H1 (cell line): ENCODE results near the gene GRAMD1B. TPM values are rescaled to one million over a fixed set of nuclear protein-coding genes. Genes with fewer than 3 reads are reported as not detected.

Experiments
- CTCF ChIA-PET: fragments of 300-600 bp; sonication (Branson Sonifier 250); formaldehyde crosslinking; loops from one replicate; lab custom pipeline; 2021; ENCODE audit not compliant: partially characterized antibody; lab: Charles Lee
- POLR2A ChIA-PET: fragments of 300-600 bp; sonication (Branson Sonifier 250); formaldehyde crosslinking; loops from one replicate; lab custom pipeline; 2021; ENCODE audit warnings: inconsistent platforms; ENCODE audit not compliant: partially characterized antibody; lab: Charles Lee
- DNase-seq, 2 experiments: peaks; one replicate each; pipeline versions ENCODE4 v3.0.0 to v3.0.0-alpha.2; 2010 to 2022; ENCODE audit warnings: low spot score in 2 of 2, low read depth in 1 of 2, mixed read lengths in 1 of 2
- FAIRE-seq: peaks from 2 replicates; lab custom pipeline; 2011; peaks lifted over from hg19 to GRCh38; lab: Jason Lieb, UNC
- H2AFZ ChIP-seq: 2 replicates; pipeline ENCODE4 v1.8.1; 2012; ENCODE audit warnings: low read length, inconsistent platforms
- H2AK5ac ChIP-seq: 2 replicates; pipeline ENCODE4 v1.6.1; 2013; ENCODE audit warnings: low read depth, low read length
- H2BK120ac ChIP-seq: replicated peaks from 2 replicates; pipeline ENCODE3; 2013; ENCODE audit warnings: low read depth, low read length, inconsistent platforms
- H2BK12ac ChIP-seq: 2 replicates; pipeline ENCODE4 v1.6.1; 2013; ENCODE audit warnings: low read depth, low read length
- H2BK15ac ChIP-seq: 2 replicates; pipeline ENCODE4 v1.6.1; 2013; ENCODE audit warnings: low read length
- H2BK20ac ChIP-seq: 2 replicates; pipeline ENCODE4 v1.6.1; 2013; ENCODE audit warnings: low read length
- H2BK5ac ChIP-seq: 2 replicates; pipeline ENCODE4 v1.6.1; 2013; ENCODE audit warnings: low read depth, low read length
- H3K14ac ChIP-seq: 2 replicates; pipeline ENCODE4 v1.6.1; 2013; ENCODE audit warnings: inconsistent platforms; ENCODE audit not compliant: insufficient read length
- H3K18ac ChIP-seq: 2 replicates; pipeline ENCODE4 v1.6.1; 2013; ENCODE audit warnings: low read length; ENCODE audit errors: extremely low read depth
- H3K23ac ChIP-seq: 2 replicates; pipeline ENCODE4 v1.6.1; 2013; ENCODE audit warnings: inconsistent platforms; ENCODE audit not compliant: insufficient read length
- H3K23me2 ChIP-seq: 2 replicates; pipeline ENCODE4 v1.6.1; 2013; ENCODE audit warnings: low read depth, low read length
- H3K27ac ChIP-seq: 2 replicates; pipeline ENCODE4 v1.6.1; 2011; ENCODE audit warnings: low read depth, low read length, inconsistent platforms
- H3K27me3 ChIP-seq, 4 experiments: replicated peaks in 1 of 4; 1 replicate in 1 of 4; 2 replicates in 3 of 4; pipeline versions ENCODE4 v1.6.1 to v1.8.1; 2011 to 2013; ENCODE audit warnings: low read length in 3 of 4, mild to moderate bottlenecking in 3 of 4, inconsistent platforms in 2 of 4, mixed read lengths in 2 of 4, moderate library complexity in 1 of 4; ENCODE audit not compliant: control insufficient read depth in 3 of 4, insufficient read depth in 3 of 4; ENCODE audit errors: extremely low read depth in 1 of 4
- H3K36me3 ChIP-seq, 4 experiments: 2 replicates each; pipeline versions ENCODE4 v1.6.1 to v1.8.1; 2011 to 2013; ENCODE audit warnings: mild to moderate bottlenecking in 4 of 4, low read length in 3 of 4, moderate library complexity in 2 of 4, control low read depth in 1 of 4, inconsistent platforms in 1 of 4; ENCODE audit not compliant: insufficient read depth in 4 of 4, control insufficient read depth in 2 of 4
- H3K4ac ChIP-seq: replicated peaks from 2 replicates; pipeline ENCODE3; 2013; ENCODE audit warnings: low read length, low read depth, mixed read lengths, inconsistent platforms; ENCODE audit not compliant: insufficient read length
- H3K4me1 ChIP-seq, 4 experiments: replicated peaks in 1 of 4; 1 replicate in 1 of 4; 2 replicates in 3 of 4; pipeline versions ENCODE4 v1.6.1 to v1.8.1; 2011 to 2013; ENCODE audit warnings: low read length in 3 of 4, inconsistent platforms in 2 of 4, mixed read lengths in 1 of 4; ENCODE audit not compliant: insufficient read depth in 4 of 4, control insufficient read depth in 3 of 4
- H3K4me2 ChIP-seq, 2 experiments: 2 replicates each; pipeline versions ENCODE4 v1.6.1 to v1.8.1; 2011 to 2013; ENCODE audit warnings: low read depth in 2 of 2, low read length in 2 of 2, control low read depth in 1 of 2, inconsistent platforms in 1 of 2, mild to moderate bottlenecking in 1 of 2; ENCODE audit not compliant: insufficient read depth in 1 of 2
- H3K4me3 ChIP-seq, 4 experiments: fragments of 200-600, 300-600 bp in 1 of 4; sonication (generic), shearing (Covaris generic), sonication (Bioruptor Twin) in 1 of 4; 2 replicates each; pipeline versions ENCODE4 v1.5.1 to v1.8.1; 2011 to 2016; ENCODE audit warnings: low read length in 4 of 4, low read depth in 3 of 4, control low read depth in 2 of 4, inconsistent platforms in 2 of 4, mild to moderate bottlenecking in 2 of 4, mixed read lengths in 1 of 4, moderate library complexity in 1 of 4; ENCODE audit not compliant: insufficient read depth in 2 of 4; ENCODE audit errors: extremely low read depth in 1 of 4
- H3K56ac ChIP-seq: replicated peaks from 2 replicates; pipeline ENCODE3; 2013; ENCODE audit warnings: low read depth, mild to moderate bottlenecking, mixed read lengths, low read length, inconsistent platforms; ENCODE audit not compliant: insufficient read length
- H3K79me1 ChIP-seq: 2 replicates; pipeline ENCODE4 v1.6.1; 2013; ENCODE audit warnings: low read depth, low read length, control low read depth
- H3K79me2 ChIP-seq, 2 experiments: 2 replicates each; pipeline versions ENCODE4 v1.6.1 to v1.8.1; 2012 to 2013; ENCODE audit warnings: low read length in 2 of 2, mild to moderate bottlenecking in 2 of 2, inconsistent platforms in 1 of 2; ENCODE audit not compliant: insufficient read depth in 2 of 2, control insufficient read depth in 1 of 2
- H3K9ac ChIP-seq, 4 experiments: replicated peaks in 1 of 4; 1 replicate in 1 of 4; 2 replicates in 3 of 4; pipeline versions ENCODE4 v1.6.1 to v1.8.1; 2011 to 2013; ENCODE audit warnings: low read depth in 3 of 4, low read length in 3 of 4, control low read depth in 2 of 4, mild to moderate bottlenecking in 2 of 4, moderate library complexity in 2 of 4, inconsistent platforms in 1 of 4; ENCODE audit errors: extremely low read depth in 1 of 4
- H3K9me3 ChIP-seq, 2 experiments: 2 replicates each; pipeline versions ENCODE4 v1.6.1 to v1.8.1; 2012 to 2013; ENCODE audit warnings: mild to moderate bottlenecking in 2 of 2, moderate library complexity in 2 of 2, control low read depth in 1 of 2, inconsistent platforms in 1 of 2, low read depth in 1 of 2, low read length in 1 of 2, mixed read lengths in 1 of 2; ENCODE audit not compliant: insufficient read depth in 2 of 2
- H4K20me1 ChIP-seq, 2 experiments: replicated peaks in 1 of 2; 2 replicates each; pipeline versions ENCODE3 to v1.8.1; 2011 to 2013; ENCODE audit warnings: inconsistent platforms in 2 of 2, low read length in 2 of 2, mild to moderate bottlenecking in 1 of 2; ENCODE audit not compliant: insufficient read depth in 2 of 2, control insufficient read depth in 1 of 2
- H4K5ac ChIP-seq: 2 replicates; pipeline ENCODE4 v1.6.1; 2013; ENCODE audit warnings: low read length, low read depth, mixed read lengths, inconsistent platforms; ENCODE audit not compliant: insufficient read length
- H4K8ac ChIP-seq: 2 replicates; pipeline ENCODE4 v1.8.0; 2013; ENCODE audit warnings: mild to moderate bottlenecking, moderate library complexity, low read length, inconsistent platforms; ENCODE audit not compliant: insufficient read depth; ENCODE audit errors: extremely low read depth
- H4K91ac ChIP-seq: replicated peaks from 2 replicates; pipeline ENCODE3; 2013; ENCODE audit warnings: low read length, mixed read lengths, inconsistent platforms; ENCODE audit not compliant: insufficient read length
- FOSL1 ChIP-seq: IDR thresholded peaks from 2 replicates; pipeline ENCODE4 v1.6.1; 2011; ENCODE audit warnings: mild to moderate bottlenecking, low read depth, low read length, moderate library complexity; ENCODE audit not compliant: insufficient read depth
- GABPA ChIP-seq: IDR thresholded peaks from 2 replicates; pipeline ENCODE4 v1.6.1; 2011; ENCODE audit warnings: mild to moderate bottlenecking, low read length, moderate library complexity, borderline replicate concordance; ENCODE audit not compliant: insufficient read depth
- RAD21 ChIP-seq, 2 experiments: IDR thresholded peaks in 1 of 2; conservative IDR thresholded peaks in 1 of 2; 2 replicates each; pipeline ENCODE4 v1.6.1; 2011; ENCODE audit warnings: low read depth in 2 of 2, low read length in 2 of 2, improper control_type of control experiment in 1 of 2, inconsistent platforms in 1 of 2, mild to moderate bottlenecking in 1 of 2, moderate library complexity in 1 of 2
- SUZ12 ChIP-seq: fragments of 200-600 bp; sonication (generic); IDR thresholded peaks from 2 replicates; pipeline ENCODE4 v1.6.1; 2012; ENCODE audit warnings: mild to moderate bottlenecking, inconsistent platforms, low read length, moderate library complexity, mixed read lengths
- TCF12 ChIP-seq: IDR thresholded peaks from 2 replicates; pipeline ENCODE4 v1.6.1; 2011; ENCODE audit warnings: low read depth, mild to moderate bottlenecking, low read length
- WGBS, 2 experiments: shearing (Covaris generic) in 1 of 2; methylation state at CpG; one replicate each; pipeline versions ENCODE4 v1.1.6 to v1.1.7; 2013 to 2015; ENCODE audit warnings: low lambda C conversion rate in 2 of 2, mixed read lengths in 2 of 2, inconsistent platforms in 1 of 2, low coverage in 1 of 2, missing lambda C conversion rate in 1 of 2; ENCODE audit not compliant: insufficient replicate concordance in 2 of 2, insufficient coverage in 1 of 2, insufficient read length in 1 of 2; ENCODE audit errors: extremely low coverage in 1 of 2, missing lambda C conversion rate in 1 of 2; 5-methylcytosine and 5-hydroxymethylcytosine counted together
- polyA plus RNA-seq, 7 experiments: library from polyadenylated mRNA; depleted of rRNA in 3 of 7; stranded (reverse) in 5 of 7; unstranded in 2 of 7; fragments of >200 nt in 5 of 7; fragments of 200-250 nt in 2 of 7; gene quantifications; 1 replicate in 5 of 7; 2 replicates in 1 of 7; 4 replicates in 1 of 7; pipeline versions ENCODE4 v1.2.1 to v1.2.3, GENCODE V29; 2011 to 2013; ENCODE audit warnings: missing spikeins in 2 of 7, mixed read lengths in 2 of 7
- total RNA-seq: library from RNA; stranded (reverse); fragmentation: NEBNext Ultra II Directional; extraction: Animal tissue kit (Norgen Biotek cat#: 25700); gene quantifications from 2 replicates; pipeline ENCODE4 v1.2.1, GENCODE V29; 2021
- TF ChIP-seq, protein P1 (sequence below): IDR thresholded peaks from 2 replicates; pipeline ENCODE4 v1.6.1; 2011; ENCODE audit warnings: low read length, improper control_type of control experiment

GRAMD1B gene
- total and polyA plus RNA-seq, 2 of the 8 experiments (the other 6 are each of a cell fraction or from before 2014, with no cell fraction given): 10.1 to 21.2 TPM

GRCh38 chr11:123427405-123427804, 2.7 kb upstream of the GRAMD1B start:
- peaks cover 0 to 4% of the 10 kb centered on the region in 2 experiments for H4K20me1 ChIP-seq
- H3K9ac ChIP-seq: no peak overlapping the region
- no peak overlapping the region for H3K56ac ChIP-seq
- no peak overlapping the region for H2BK5ac ChIP-seq
- no peak overlapping the region for H3K27ac ChIP-seq
- FAIRE-seq: no peak
- H2AFZ ChIP-seq: no peak overlapping the region
- no peaks in the 10 kb centered on the region for H3K9me3 ChIP-seq
- ChIA-PET POLR2A (interaction anchor here (0.6 to 1.2 kb wide), 4 partner anchors 9 to 128 kb away, joined by 3 read pairs; no protein-coding TSS in a partner anchor), CTCF (interaction anchor here (0.6 to 6.0 kb wide), 10 partner anchors 7 to 131 kb away, joined by 3 to 57 read pairs (median 4); no protein-coding TSS in a partner anchor)
- H2BK120ac ChIP-seq: no peak overlapping the region
- DNase-seq: no peak
- peaks cover 6% of the 10 kb centered on the region; the same call in 1 of the 2 replicates for H3K23me2 ChIP-seq
- no peak overlapping the region for H3K18ac ChIP-seq
- no peak overlapping the region for H4K91ac ChIP-seq
- H3K4me2 ChIP-seq: no peak overlapping the region
- H3K14ac ChIP-seq: no peak overlapping the region
- H3K23ac ChIP-seq: no peak overlapping the region
- H3K36me3 ChIP-seq: no peaks in the 10 kb centered on the region
- WGBS, 2 experiments: 86% methylated on average over 2 of the region's 2 CpGs; no CpG with 5 or more reads in 1 of the 2 experiments
- H3K27me3 ChIP-seq: peaks cover 0 to 18% (median under 1%) of the 10 kb centered on the region in 4 experiments; a peak in 4 of 7 replicates
- H4K5ac ChIP-seq: no peak overlapping the region
- H2AK5ac ChIP-seq: no peak overlapping the region
- no peak overlapping the region for H2BK12ac ChIP-seq
- no peak overlapping the region for H2BK20ac ChIP-seq
- H3K4me3 ChIP-seq: no peak overlapping the region
- H3K79me1 ChIP-seq: no peaks in the 10 kb centered on the region
- peaks cover 12 to 18% (median 14%) of the 10 kb centered on the region in 4 experiments for H3K4me1 ChIP-seq
- H3K79me2 ChIP-seq: peaks cover 0 to 11% of the 10 kb centered on the region in 2 experiments; a peak in 2 of 4 replicates
- no peak overlapping the region for H3K4ac ChIP-seq
- H4K8ac ChIP-seq: no peak overlapping the region
- no peak overlapping the region for H2BK15ac ChIP-seq
- no peak for TF ChIP-seq RAD21 (IDR thresholded peaks at IDR 0.05 in 1 of 2, conservative IDR thresholded peaks at IDR 0.05 in 1 of 2; ENCODE audit: low read depth in 2 of 2, low read length in 2 of 2)
- TF ChIP-seq FOSL1: no peak
- TF ChIP-seq SUZ12: no peak
- TF ChIP-seq GABPA: no peak
- TF ChIP-seq, protein P1, sequence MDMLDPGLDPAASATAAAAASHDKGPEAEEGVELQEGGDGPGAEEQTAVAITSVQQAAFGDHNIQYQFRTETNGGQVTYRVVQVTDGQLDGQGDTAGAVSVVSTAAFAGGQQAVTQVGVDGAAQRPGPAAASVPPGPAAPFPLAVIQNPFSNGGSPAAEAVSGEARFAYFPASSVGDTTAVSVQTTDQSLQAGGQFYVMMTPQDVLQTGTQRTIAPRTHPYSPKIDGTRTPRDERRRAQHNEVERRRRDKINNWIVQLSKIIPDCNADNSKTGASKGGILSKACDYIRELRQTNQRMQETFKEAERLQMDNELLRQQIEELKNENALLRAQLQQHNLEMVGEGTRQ: no peak
- no peak for TF ChIP-seq TCF12
